Liver (tissue), 9 donors: ENCODE results near the gene CACNA1C. TPM values are rescaled to one million over a fixed set of nuclear protein-coding genes. Genes with fewer than 3 reads are reported as not detected.

Experiments
- DNase-seq: peaks from one replicate; pipeline ENCODE4 v3.0.0-alpha.2; 2017; ENCODE audit warnings: low spot score
- H3K27ac ChIP-seq, 2 donors: one replicate each; pipeline ENCODE4 v1.7.0; 2013; ENCODE audit warnings: inconsistent platforms in 2 of 2, low read length in 2 of 2, control low read depth in 1 of 2, low read depth in 1 of 2, mild to moderate bottlenecking in 1 of 2
- H3K27me3 ChIP-seq, 4 donors: one replicate each; pipeline versions ENCODE4 v1.6.1 to v1.7.0; 2013; ENCODE audit warnings: low read length in 3 of 4, inconsistent platforms in 1 of 4, mild to moderate bottlenecking in 1 of 4, moderate library complexity in 1 of 4; ENCODE audit not compliant: control insufficient read depth in 4 of 4, insufficient read depth in 4 of 4
- H3K36me3 ChIP-seq, 4 donors: one replicate each; pipeline versions ENCODE4 v1.6.1 to v1.7.0; 2013; ENCODE audit warnings: low read length in 3 of 4, mild to moderate bottlenecking in 3 of 4, low read depth in 1 of 4, moderate library complexity in 1 of 4; ENCODE audit not compliant: control insufficient read depth in 4 of 4, insufficient read depth in 3 of 4
- H3K4me1 ChIP-seq, 4 donors: one replicate each; pipeline versions ENCODE4 v1.6.1 to v1.7.0; 2013; ENCODE audit warnings: low read length in 3 of 4, mild to moderate bottlenecking in 3 of 4, moderate library complexity in 1 of 4; ENCODE audit not compliant: control insufficient read depth in 4 of 4, insufficient read depth in 4 of 4
- H3K4me3 ChIP-seq, 3 donors: one replicate each; pipeline versions ENCODE4 v1.6.1 to v1.7.0; 2013; ENCODE audit warnings: low read length in 3 of 3, control low read depth in 1 of 3, low read depth in 1 of 3, mild to moderate bottlenecking in 1 of 3
- H3K9ac ChIP-seq, 2 donors: one replicate each; pipeline ENCODE4 v1.7.0; 2013; ENCODE audit warnings: low read length in 2 of 2, mild to moderate bottlenecking in 2 of 2, moderate library complexity in 2 of 2, control low read depth in 1 of 2, low read depth in 1 of 2
- H3K9me3 ChIP-seq, 4 donors: one replicate each; pipeline versions ENCODE4 v1.6.1 to v1.7.0; 2013; ENCODE audit warnings: low read length in 3 of 4; ENCODE audit not compliant: control insufficient read depth in 4 of 4
- ATF3 ChIP-seq: IDR thresholded peaks from 2 replicates; pipeline ENCODE4 v1.6.1; 2016; ENCODE audit warnings: antibody characterized with exemption
- CTCF ChIP-seq: fragments of 150-350 bp; IDR thresholded peaks from 2 replicates; pipeline ENCODE4 v1.5.1; 2017; ENCODE audit warnings: improper control_type of control experiment, low read depth, low read length; ENCODE audit not compliant: missing input control
- EGR1 ChIP-seq, 2 donors: IDR thresholded peaks; 2 replicates each; pipeline ENCODE4 v1.6.1; 2016 to 2018; ENCODE audit warnings: antibody characterized with exemption in 2 of 2, low read depth in 2 of 2
- FOXA1 ChIP-seq: IDR thresholded peaks from 2 replicates; pipeline ENCODE4 v1.6.1; 2016; ENCODE audit warnings: antibody characterized with exemption
- FOXA2 ChIP-seq: IDR thresholded peaks from 2 replicates; pipeline ENCODE4 v1.6.1; 2016; ENCODE audit warnings: antibody characterized with exemption
- GABPA ChIP-seq, 2 donors: IDR thresholded peaks in 1 of 2; conservative IDR thresholded peaks in 1 of 2; 2 replicates each; pipeline ENCODE4 v1.6.1; 2016; ENCODE audit warnings: antibody characterized with exemption in 2 of 2, mild to moderate bottlenecking in 1 of 2, moderate library complexity in 1 of 2
- HNF4G ChIP-seq: IDR thresholded peaks from 2 replicates; pipeline ENCODE4 v1.6.1; 2016; ENCODE audit warnings: antibody characterized with exemption
- JUND ChIP-seq, 2 donors: IDR thresholded peaks; 2 replicates each; pipeline ENCODE4 v1.6.1; 2016; ENCODE audit warnings: antibody characterized with exemption in 2 of 2
- MAX ChIP-seq: IDR thresholded peaks from 2 replicates; pipeline ENCODE4 v1.6.1; 2016; ENCODE audit warnings: antibody characterized with exemption
- NR2F2 ChIP-seq: IDR thresholded peaks from 2 replicates; pipeline ENCODE4 v1.6.1; 2016; ENCODE audit warnings: antibody characterized with exemption
- RAD21 ChIP-seq, 2 donors: IDR thresholded peaks; 2 replicates each; pipeline ENCODE4 v1.6.1; 2016; ENCODE audit warnings: antibody characterized with exemption in 2 of 2, mild to moderate bottlenecking in 2 of 2
- RXRA ChIP-seq, 2 donors: IDR thresholded peaks; 2 replicates each; pipeline ENCODE4 v1.6.1; 2017 to 2018; ENCODE audit warnings: antibody characterized with exemption in 2 of 2, mild to moderate bottlenecking in 1 of 2
- SP1 ChIP-seq: IDR thresholded peaks from 2 replicates; pipeline ENCODE4 v1.6.1; 2018; ENCODE audit warnings: antibody characterized with exemption, mild to moderate bottlenecking
- TAF1 ChIP-seq: conservative IDR thresholded peaks from 2 replicates; pipeline ENCODE4 v1.6.1; 2016; ENCODE audit warnings: antibody characterized with exemption, mild to moderate bottlenecking
- YY1 ChIP-seq: IDR thresholded peaks from 2 replicates; pipeline ENCODE4 v1.6.1; 2016; ENCODE audit warnings: antibody characterized with exemption, mild to moderate bottlenecking
- ZBTB33 ChIP-seq: IDR thresholded peaks from 2 replicates; pipeline ENCODE4 v1.6.1; 2016; ENCODE audit warnings: antibody characterized with exemption
- WGBS: extraction: QIAGEN DNeasy Blood & Tissue Kit; methylation state at CpG from one replicate; pipeline ENCODE4 v1.1.7; 2013; 5-methylcytosine and 5-hydroxymethylcytosine counted together
- polyA plus RNA-seq, 2 donors: library from polyadenylated mRNA; stranded (reverse) in 1 of 2; unstranded in 1 of 2; fragments of 200-250 nt in 1 of 2; fragments of >200 nt in 1 of 2; fragmentation: Nextera tagmentation in 1 of 2; extraction: Ambion mirVana in 1 of 2; gene quantifications; one replicate each; pipeline versions ENCODE4 v1.2.1 to v1.2.3, GENCODE V29; 2013 to 2015
- total RNA-seq, 2 donors: library from RNA; depleted of rRNA; stranded (reverse); fragments of >200 nt; gene quantifications; one replicate each; pipeline ENCODE4 v1.2.3, GENCODE V29; 2014
- donor health status: healthy.
- donor health status: healthy.
- donor health status: healthy.
- donor health status: healthy.
- donor health status: healthy.

CACNA1C gene
- total and polyA plus RNA-seq, 4 donors = 0.23 to 1.9 (median 0.41) TPM

- H3K4me1 ChIP-seq = no peaks in the 10 kb centered on the region
- H3K4me3 ChIP-seq = no peak overlapping the region
- WGBS = 81% methylated on average over 10 of the region's 10 CpGs
- H3K9me3 ChIP-seq = no peaks in the 10 kb centered on the region
- no peak overlapping the region for H3K27ac ChIP-seq
- H3K9ac ChIP-seq = no peak overlapping the region
- H3K36me3 ChIP-seq = no peaks in the 10 kb centered on the region
- no peak for TF ChIP-seq SP1
- TF ChIP-seq FOXA2 = no peak
- no peak for DNase-seq
- peaks cover 0 to 6% (median 0%) of the 10 kb centered on the region in 4 donors for H3K27me3 ChIP-seq
Measured at GRCh38 chr12:2390850-2391390, 338.1 kb downstream of the CACNA1C start.

GRCh38 chr12:2391740-2392331 lies 339.0 kb downstream of the CACNA1C start:
- H3K4me1 ChIP-seq = no peaks in the 10 kb centered on the region
- H3K36me3 ChIP-seq = no peaks in the 10 kb centered on the region
- TF ChIP-seq TAF1 (no peak), YY1 (no peak), GABPA (IDR thresholded peaks at IDR 0.05 in 1 of 2, conservative IDR thresholded peaks at IDR 0.05 in 1 of 2) (no peak), RXRA (IDR thresholded peaks at IDR 0.05) (no peak), NR2F2 (no peak), MAX (no peak), CTCF (no peak), ZBTB33 (no peak), FOXA1 (no peak), EGR1 (IDR thresholded peaks at IDR 0.05; ENCODE audit: low read depth in 2 of 2) (no peak), FOXA2 (no peak), HNF4G (no peak), ATF3 (no peak), RAD21 (IDR thresholded peaks at IDR 0.05) (no peak)
- no peak overlapping the region for H3K27ac ChIP-seq
- peaks cover 0 to 6% (median 0%) of the 10 kb centered on the region in 4 donors for H3K27me3 ChIP-seq
- no peaks in the 10 kb centered on the region for H3K9me3 ChIP-seq
- no peak for DNase-seq
- no peak overlapping the region for H3K9ac ChIP-seq
- H3K4me3 ChIP-seq = no peak overlapping the region
- WGBS = 85% methylated on average over 9 of the region's 9 CpGs

- Histone ChIP-seq H3K27me3 (peaks cover 0 to 6% (median 0%) of the 10 kb centered on the region in 4 donors), H3K9ac (no peak overlapping the region), H3K4me3 (no peak overlapping the region), H3K4me1 (no peaks in the 10 kb centered on the region), H3K27ac (no peak overlapping the region), H3K36me3 (no peaks in the 10 kb centered on the region), H3K9me3 (no peaks in the 10 kb centered on the region)
- WGBS = 81% methylated on average over 4 of the region's 4 CpGs
- DNase-seq = no peak
- TF ChIP-seq CTCF = no peak
- TF ChIP-seq ATF3 = no peak
- no peak for TF ChIP-seq NR2F2
- TF ChIP-seq GABPA (IDR thresholded peaks at IDR 0.05 in 1 of 2, conservative IDR thresholded peaks at IDR 0.05 in 1 of 2) = no peak
- no peak for TF ChIP-seq FOXA1
- TF ChIP-seq YY1 = no peak
- TF ChIP-seq RAD21 (IDR thresholded peaks at IDR 0.05) = no peak
- TF ChIP-seq MAX = no peak
- TF ChIP-seq TAF1 = no peak
- TF ChIP-seq JUND (IDR thresholded peaks at IDR 0.05) = no peak
- TF ChIP-seq ZBTB33 = no peak
- TF ChIP-seq RXRA (IDR thresholded peaks at IDR 0.05) = no peak
- TF ChIP-seq SP1 = no peak
- TF ChIP-seq FOXA2 = no peak
- TF ChIP-seq EGR1 (IDR thresholded peaks at IDR 0.05; ENCODE audit: low read depth in 2 of 2) = no peak
- TF ChIP-seq HNF4G = no peak
Measured at GRCh38 chr12:2393016-2393415, 340.2 kb downstream of the CACNA1C start.
